Neural progenitor cell (in vitro differentiated cells): ENCODE measurements around the gene TASP1. TPM values are rescaled to one million over a fixed set of nuclear protein-coding genes. Genes with fewer than 3 reads are reported as not detected.

ENCODE experiments used
- DNase-seq: peaks from one replicate; pipeline ENCODE4 v3.0.0-alpha.2; 2016; ENCODE audit warnings: low spot score
- H2AFZ ChIP-seq: fragments of 200-600 bp; sonication (generic); replicated peaks from 2 replicates; pipeline ENCODE4 v1.6.1; 2016; ENCODE audit warnings: antibody characterized with exemption
- H3F3A ChIP-seq: fragments of 200-600 bp; sonication (generic); 2 replicates; pipeline ENCODE4 v1.6.1; 2016; ENCODE audit warnings: antibody characterized with exemption, low read depth
- H3K27ac ChIP-seq: fragments of 200-600 bp; sonication (generic); 2 replicates; pipeline ENCODE4 v1.5.1; 2016; ENCODE audit warnings: mild to moderate bottlenecking
- H3K27me3 ChIP-seq: fragments of 200-600 bp; sonication (generic); 2 replicates; pipeline ENCODE4 v1.6.1; 2016; ENCODE audit warnings: mild to moderate bottlenecking, moderate library complexity
- H3K36me3 ChIP-seq: fragments of 200-600 bp; sonication (generic); 2 replicates; pipeline ENCODE4 v1.5.1; 2016
- H3K4me1 ChIP-seq: fragments of 200-600 bp; sonication (generic); 2 replicates; pipeline ENCODE4 v1.6.1; 2016; ENCODE audit warnings: mixed run types
- H3K4me2 ChIP-seq: fragments of 200-600 bp; sonication (generic); 2 replicates; pipeline ENCODE4 v1.6.1; 2016
- H3K4me3 ChIP-seq: fragments of 200-600 bp; sonication (generic); 2 replicates; pipeline ENCODE4 v1.5.1; 2016
- H3K79me2 ChIP-seq: fragments of 200-600 bp; sonication (generic); 2 replicates; pipeline ENCODE4 v1.6.1; 2016; ENCODE audit warnings: low read depth
- H3K9ac ChIP-seq: fragments of 200-600 bp; sonication (generic); 2 replicates; pipeline ENCODE4 v1.6.1; 2016
- H3K9me3 ChIP-seq: fragments of 200-600 bp; sonication (generic); 2 replicates; pipeline ENCODE4 v1.5.1; 2016; ENCODE audit warnings: low read depth
- H4K20me1 ChIP-seq: fragments of 200-600 bp; sonication (generic); 2 replicates; pipeline ENCODE4 v1.6.1; 2016; ENCODE audit warnings: low read depth
- H3K27ac Mint-ChIP-seq: 3 replicates; pipeline ENCODE4 v1.8.0; 2021; ENCODE audit warnings: mixed read lengths
- H3K27me3 Mint-ChIP-seq: 2 replicates; pipeline ENCODE4 v1.8.0; 2022; ENCODE audit warnings: low read depth, mild to moderate bottlenecking, inconsistent platforms, moderate library complexity, mixed read lengths; ENCODE audit not compliant: insufficient read depth
- H3K36me3 Mint-ChIP-seq: 3 replicates; pipeline ENCODE4 v1.8.0; 2021; ENCODE audit warnings: mixed read lengths
- H3K4me1 Mint-ChIP-seq: 3 replicates; pipeline ENCODE4 v1.8.0; 2021; ENCODE audit warnings: mixed read lengths
- H3K4me3 Mint-ChIP-seq: 3 replicates; pipeline ENCODE4 v1.8.0; 2021; ENCODE audit warnings: mild to moderate bottlenecking, moderate library complexity, mixed read lengths
- H3K9me3 Mint-ChIP-seq: 3 replicates; pipeline ENCODE4 v1.8.0; 2020; ENCODE audit warnings: mixed read lengths
- CTCF ChIP-seq: fragments of 200-600 bp; sonication (generic); IDR thresholded peaks from 2 replicates; pipeline ENCODE4 v1.5.1; 2017; ENCODE audit warnings: antibody characterized with exemption, mild to moderate bottlenecking
- EZH2 ChIP-seq: fragments of 200-600 bp; sonication (generic); IDR thresholded peaks from 2 replicates; pipeline ENCODE4 v1.6.1; 2017; ENCODE audit warnings: antibody characterized with exemption, mild to moderate bottlenecking, moderate library complexity
- EZH2phosphoT487 ChIP-seq: fragments of 200-600 bp; sonication (generic); IDR thresholded peaks from 2 replicates; pipeline ENCODE4 v1.6.1; 2017; ENCODE audit warnings: antibody characterized with exemption
- total RNA-seq: library from RNA; depleted of rRNA; stranded (reverse); fragments of >200 nt; gene quantifications from 2 replicates; pipeline ENCODE4 v1.2.3, GENCODE V29; 2015; ENCODE audit warnings: low replicate concordance

TASP1 gene
- total RNA-seq, 1 donor from 2014 or later, result 9.6 TPM

- H3K36me3 ChIP-seq, result no peaks in the 10 kb centered on the region
- no peak overlapping the region for H2AFZ ChIP-seq
- DNase-seq, result no peak
- no peak overlapping the region for H3K9ac ChIP-seq
- no peaks in the 10 kb centered on the region for H3K79me2 ChIP-seq
- no peaks in the 10 kb centered on the region for H3K9me3 Mint-ChIP-seq
- no peaks in the 10 kb centered on the region for H3K36me3 Mint-ChIP-seq
- H3K4me1 ChIP-seq, result peaks cover 3% of the 10 kb centered on the region
- H4K20me1 ChIP-seq, result no peaks in the 10 kb centered on the region
- H3K27ac ChIP-seq, result no peak overlapping the region
- H3K9me3 ChIP-seq, result no peaks in the 10 kb centered on the region
- H3K27me3 Mint-ChIP-seq, result no peaks in the 10 kb centered on the region
- H3F3A ChIP-seq, result no peaks in the 10 kb centered on the region
- TF ChIP-seq EZH2, result no peak
- no peak for TF ChIP-seq EZH2phosphoT487
- TF ChIP-seq CTCF, result no peak
- H3K27ac Mint-ChIP-seq, result no peak overlapping the region
- no peaks in the 10 kb centered on the region for H3K27me3 ChIP-seq
- no peak overlapping the region for H3K4me3 Mint-ChIP-seq
- peaks cover 5% of the 10 kb centered on the region for H3K4me1 Mint-ChIP-seq
- no peak overlapping the region for H3K4me2 ChIP-seq
- no peak overlapping the region for H3K4me3 ChIP-seq
Measured at GRCh38 chr20:13419477-13419876, 219.3 kb downstream of the TASP1 start.

- TF ChIP-seq EZH2phosphoT487, result no peak
- no peak for TF ChIP-seq EZH2
- TF ChIP-seq CTCF, result no peak
- Histone ChIP-seq H3K79me2 (no peaks in the 10 kb centered on the region), H4K20me1 (no peaks in the 10 kb centered on the region), H3K4me2 (no peak overlapping the region), H3K4me1 (peaks cover 3% of the 10 kb centered on the region), H3K27me3 (no peaks in the 10 kb centered on the region), H3K27ac (no peak overlapping the region), H3K9me3 (no peaks in the 10 kb centered on the region), H3F3A (no peaks in the 10 kb centered on the region), H3K36me3 (no peaks in the 10 kb centered on the region), H2AFZ (no peak overlapping the region), H3K4me3 (no peak overlapping the region), H3K9ac (no peak overlapping the region)
- no peak overlapping the region for H3K4me3 Mint-ChIP-seq
- H3K9me3 Mint-ChIP-seq, result no peaks in the 10 kb centered on the region
- H3K27ac Mint-ChIP-seq, result no peak overlapping the region
- H3K4me1 Mint-ChIP-seq, result peaks cover 5% of the 10 kb centered on the region
- no peaks in the 10 kb centered on the region for H3K27me3 Mint-ChIP-seq
- no peaks in the 10 kb centered on the region for H3K36me3 Mint-ChIP-seq
- no peak for DNase-seq
Measured at GRCh38 chr20:13418263-13419229, 220.2 kb downstream of the TASP1 start.

GRCh38 chr20:13416531-13416930, 222.2 kb downstream of the TASP1 start:
- H3K79me2 ChIP-seq, result no peaks in the 10 kb centered on the region
- H3K27ac ChIP-seq, result no peak overlapping the region
- H4K20me1 ChIP-seq, result no peaks in the 10 kb centered on the region
- Mint-ChIP-seq H3K9me3 (no peaks in the 10 kb centered on the region), H3K27ac (no peak overlapping the region), H3K27me3 (no peaks in the 10 kb centered on the region), H3K4me1 (peaks cover 8% of the 10 kb centered on the region), H3K4me3 (no peak overlapping the region), H3K36me3 (no peaks in the 10 kb centered on the region)
- no peak overlapping the region for H3K4me3 ChIP-seq
- no peaks in the 10 kb centered on the region for H3K9me3 ChIP-seq
- no peak overlapping the region for H3K9ac ChIP-seq
- peaks cover 3% of the 10 kb centered on the region for H3K4me1 ChIP-seq
- H3K27me3 ChIP-seq, result no peaks in the 10 kb centered on the region
- H3K36me3 ChIP-seq, result no peaks in the 10 kb centered on the region
- H3K4me2 ChIP-seq, result no peak overlapping the region
- H3F3A ChIP-seq, result no peaks in the 10 kb centered on the region
- DNase-seq, result no peak
- TF ChIP-seq EZH2phosphoT487 (no peak), CTCF (no peak), EZH2 (no peak)
- H2AFZ ChIP-seq, result no peak overlapping the region
